ENCODE results near the gene FAM53C. TPM values are rescaled to one million over a fixed set of nuclear protein-coding genes. Genes with fewer than 3 reads are reported as not detected.

FAM53C gene
- total and polyA plus RNA-seq, 2 donors (not counting 3 experiments of a cell fraction or from before 2014, with no cell fraction given) = 37.4 to 37.9 TPM

GRCh38 chr5:138344887-138345622 is 7.0 kb downstream of the FAM53C start:
- Histone ChIP-seq H3K9me3 (replicated peaks; ENCODE audit: control insufficient read depth, insufficient read depth, low read length) (no peaks in the 10 kb centered on the region), H2AFZ (ENCODE audit: low read depth, low read length) (no peak overlapping the region), H3K79me2 (ENCODE audit: control insufficient read depth, insufficient read depth, low read length) (peaks cover 18% of the 10 kb centered on the region), H3K9ac (replicated peaks; ENCODE audit: extremely low read depth, insufficient read depth, low read length) (no peak overlapping the region), H3K4me2 (ENCODE audit: insufficient read depth, low read length) (no peak overlapping the region), H4K20me1 (replicated peaks; ENCODE audit: control insufficient read depth, extremely low read depth, insufficient read depth, low read length) (no peaks in the 10 kb centered on the region), H3K27ac (ENCODE audit: insufficient read depth, low read depth, low read length) (no peak overlapping the region), H3K36me3 (ENCODE audit: control insufficient read depth in 2 of 2, extremely low read depth in 1 of 2, insufficient read depth in 2 of 2, low read length in 2 of 2) (peaks cover 24 to 48% of the 10 kb centered on the region in 2 experiments), H3K27me3 (ENCODE audit: control insufficient read depth in 2 of 2, insufficient read depth in 2 of 2, low read length in 2 of 2) (no peaks in the 10 kb centered on the region), H3K4me3 (replicated peaks in 1 of 3; ENCODE audit: insufficient read depth in 1 of 3, low read depth in 1 of 3, low read length in 3 of 3) (no peak overlapping the region), H3K9me1 (replicated peaks; ENCODE audit: control insufficient read depth, extremely low read depth, insufficient read depth, low read length) (no peaks in the 10 kb centered on the region), H3K4me1 (ENCODE audit: control insufficient read depth, extremely low read depth, insufficient read depth, low read length) (peaks cover 2% of the 10 kb centered on the region)
- FAIRE-seq (no peak), DNase-seq (ENCODE audit: low read depth, low spot score) (no peak)
- ChIA-PET POLR2A (no interaction called here), CTCF (no interaction called here)
- dilution Hi-C loops (cut with MboI; ENCODE audit: extremely low pct_ligation_motif_present, low sequenced_read_pairs) (no loop called here), intact Hi-C loops (cut with micrococcal nuclease) (no loop called here)
- no TSS peak for BruUV-seq (replicated peaks)
- TF ChIP-seq MYC (IDR thresholded peaks at IDR 0.05; ENCODE audit: low read depth, low read length) = no peak
- TF ChIP-seq EZH2 (IDR thresholded peaks at IDR 0.05; ENCODE audit: borderline replicate concordance, low read depth, low read length, severe bottlenecking) = no peak
- TF ChIP-seq MAX (IDR thresholded peaks at IDR 0.05; ENCODE audit: insufficient read depth, insufficient read length) = no peak
- no peak for TF ChIP-seq POLR2AphosphoS5 (IDR thresholded peaks at IDR 0.05; ENCODE audit: insufficient read depth, low read depth, low read length)
- TF ChIP-seq JUN (IDR thresholded peaks at IDR 0.05; ENCODE audit: borderline replicate concordance, insufficient read depth, insufficient read length, low read depth) = no peak
- TF ChIP-seq, protein P1, sequence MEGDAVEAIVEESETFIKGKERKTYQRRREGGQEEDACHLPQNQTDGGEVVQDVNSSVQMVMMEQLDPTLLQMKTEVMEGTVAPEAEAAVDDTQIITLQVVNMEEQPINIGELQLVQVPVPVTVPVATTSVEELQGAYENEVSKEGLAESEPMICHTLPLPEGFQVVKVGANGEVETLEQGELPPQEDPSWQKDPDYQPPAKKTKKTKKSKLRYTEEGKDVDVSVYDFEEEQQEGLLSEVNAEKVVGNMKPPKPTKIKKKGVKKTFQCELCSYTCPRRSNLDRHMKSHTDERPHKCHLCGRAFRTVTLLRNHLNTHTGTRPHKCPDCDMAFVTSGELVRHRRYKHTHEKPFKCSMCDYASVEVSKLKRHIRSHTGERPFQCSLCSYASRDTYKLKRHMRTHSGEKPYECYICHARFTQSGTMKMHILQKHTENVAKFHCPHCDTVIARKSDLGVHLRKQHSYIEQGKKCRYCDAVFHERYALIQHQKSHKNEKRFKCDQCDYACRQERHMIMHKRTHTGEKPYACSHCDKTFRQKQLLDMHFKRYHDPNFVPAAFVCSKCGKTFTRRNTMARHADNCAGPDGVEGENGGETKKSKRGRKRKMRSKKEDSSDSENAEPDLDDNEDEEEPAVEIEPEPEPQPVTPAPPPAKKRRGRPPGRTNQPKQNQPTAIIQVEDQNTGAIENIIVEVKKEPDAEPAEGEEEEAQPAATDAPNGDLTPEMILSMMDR (IDR thresholded peaks at IDR 0.05; ENCODE audit: extremely low read depth in 1 of 2, insufficient read depth in 1 of 2, low read depth in 1 of 2, low read length in 2 of 2) = no peak
- no peak for TF ChIP-seq POLR2A (IDR thresholded peaks at IDR 0.05; ENCODE audit: low read depth, low read length)
- no peak for TF ChIP-seq GATA2 (IDR thresholded peaks at IDR 0.05; ENCODE audit: insufficient read depth, insufficient read length, low read depth, low read length)
- TF ChIP-seq FOS (IDR thresholded peaks at IDR 0.05; ENCODE audit: borderline replicate concordance, insufficient read depth, low read length) = no peak
